GM19438 (cell line): ENCODE measurements around the gene DNMT1.

ENCODE experiments used
- ATAC-seq: cut with Tn5 transposase; IDR thresholded peaks from one replicate; pipeline ENCODE4 v1.9.1; 2021; ENCODE audit warnings: low read depth; ENCODE audit not compliant: unreplicated experiment

DNMT1 gene

GRCh38 chr19:10104130-10104513, 90.6 kb downstream of the DNMT1 start:
- ATAC-seq, result no peak

DNA sequence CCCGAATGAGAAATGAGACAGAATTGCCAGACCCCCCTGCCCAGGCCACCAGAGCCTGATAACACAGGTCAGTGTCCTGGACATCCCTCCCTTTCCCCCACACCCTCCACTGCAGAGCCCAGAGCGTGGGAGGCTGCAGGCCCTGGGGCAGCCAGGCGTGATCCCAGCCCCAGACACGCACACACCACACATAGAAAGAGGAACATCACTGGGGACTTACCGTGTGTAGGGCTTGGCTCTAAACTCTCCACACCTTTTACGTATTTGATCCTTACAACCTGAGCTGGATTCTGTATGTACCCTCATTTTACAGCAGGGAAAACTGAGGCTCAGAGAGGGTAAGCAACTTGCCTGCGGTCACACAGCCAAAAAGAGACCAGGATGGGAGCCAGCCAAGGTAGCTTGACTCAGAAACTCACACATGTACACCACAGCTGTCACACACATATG, 91.9 kb downstream of the DNMT1 start:
- ATAC-seq, result no peak

GRCh38 chr19:10100163-10100785, 94.5 kb downstream of the DNMT1 start:
- no peak for ATAC-seq

DNA sequence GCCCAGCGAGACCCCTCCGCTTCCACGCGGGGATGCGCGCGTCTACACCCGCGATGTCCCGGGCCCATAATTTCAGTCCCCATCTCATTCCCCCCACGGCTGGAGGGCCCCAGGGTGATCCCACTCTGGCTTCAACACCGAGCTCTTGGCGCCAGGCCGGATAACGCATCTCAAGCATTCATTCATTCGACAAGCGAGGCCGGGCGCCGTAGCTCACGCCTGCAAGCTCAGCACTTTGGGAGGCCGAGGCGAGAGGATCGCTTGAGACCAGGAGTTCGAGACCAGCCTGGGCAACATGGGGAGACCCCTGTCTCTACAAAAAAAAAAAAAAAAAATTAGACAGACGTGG, 98.2 kb downstream of the DNMT1 start:
- no peak for ATAC-seq

DNA sequence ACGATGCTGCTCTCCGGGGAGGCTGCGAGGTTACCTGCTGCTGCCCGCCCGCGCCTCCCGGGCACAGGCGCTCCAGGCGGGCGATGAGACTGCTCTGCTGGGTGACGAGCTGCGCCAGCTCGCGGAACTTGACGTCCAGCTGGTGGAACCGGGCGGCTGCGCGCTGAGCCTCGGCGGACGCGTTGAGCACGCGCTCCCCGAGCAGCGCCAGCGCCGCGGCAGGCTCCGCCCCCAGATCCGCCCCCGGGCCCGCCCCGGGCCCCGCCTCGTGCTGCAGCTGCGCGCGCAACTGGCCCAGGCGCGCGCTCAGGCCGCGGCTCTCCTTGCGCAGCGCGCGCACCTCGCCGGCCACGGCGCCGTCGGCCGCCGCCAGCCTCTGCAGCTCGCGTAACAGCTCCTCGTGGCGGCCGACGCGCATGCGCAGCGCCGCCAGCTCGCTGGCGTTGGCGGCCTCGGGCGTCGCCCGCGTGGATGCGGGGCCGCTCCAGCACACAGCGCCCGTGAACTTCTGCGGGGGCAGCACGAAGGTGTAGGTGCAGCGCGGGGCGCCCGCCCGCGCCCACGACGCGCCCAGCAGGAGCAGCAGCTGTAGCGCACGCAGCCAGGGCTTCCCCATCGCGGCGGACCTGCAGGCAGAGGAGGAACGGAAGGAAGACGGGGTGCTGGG, 98.7 kb downstream of the DNMT1 start:
- peak; percentile 57 for ATAC-seq

DNA sequence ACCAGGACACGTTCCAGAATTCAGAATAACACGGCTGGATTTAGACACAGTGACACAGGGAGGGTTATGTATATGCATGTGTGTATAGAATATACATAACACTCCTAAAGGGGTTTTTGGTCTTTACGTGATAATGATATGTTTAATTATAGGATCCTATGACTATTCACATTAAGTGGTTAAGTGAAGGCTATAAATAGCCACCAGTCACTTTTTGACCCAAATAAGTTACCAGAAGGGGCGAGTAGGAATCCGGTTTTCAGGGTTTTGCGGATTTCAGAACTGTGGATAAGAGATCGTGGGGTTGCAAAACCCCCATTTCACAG, 99.2 kb downstream of the DNMT1 start:
- ATAC-seq, result no peak

GRCh38 chr19:10093295-10094186, 101.2 kb downstream of the DNMT1 start:
- ATAC-seq, result no peak

GRCh38 chr19:10092648-10093294, 102.0 kb downstream of the DNMT1 start:
- ATAC-seq, result no peak

- no peak for ATAC-seq
Measured at GRCh38 chr19:10091895-10092641, 102.7 kb downstream of the DNMT1 start.

GRCh38 chr19:10091370-10091687, 103.4 kb downstream of the DNMT1 start:
- no peak for ATAC-seq

DNA sequence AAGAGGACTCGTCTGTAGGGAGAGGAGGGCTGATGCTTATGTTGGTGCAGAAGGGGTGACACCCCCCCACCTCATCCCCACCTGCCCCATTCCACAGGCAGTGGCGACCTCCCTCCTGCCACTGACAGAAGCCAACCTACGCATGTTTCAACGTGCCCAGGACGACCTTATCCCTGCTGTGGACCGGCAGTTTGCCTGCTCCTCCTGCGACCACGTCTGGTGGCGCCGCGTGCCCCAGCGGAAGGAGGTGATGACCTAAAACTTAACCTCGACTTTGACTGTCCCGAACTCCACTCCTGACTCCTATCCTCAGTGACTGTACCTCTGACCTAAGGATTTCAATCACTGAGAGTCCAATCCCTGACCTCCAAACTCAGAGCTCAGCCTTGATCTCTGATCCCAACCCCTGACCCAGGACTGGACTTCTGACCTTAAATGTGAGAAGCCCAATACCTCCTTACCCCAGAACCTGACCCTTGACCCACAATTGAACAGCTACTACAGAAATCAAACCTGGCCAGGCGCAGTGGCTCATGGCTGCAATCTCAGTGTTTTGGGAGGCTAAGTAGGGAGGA, 104.9 kb downstream of the DNMT1 start:
- no peak for ATAC-seq

GRCh38 chr19:10088949-10089554, 105.7 kb downstream of the DNMT1 start:
- no peak for ATAC-seq

DNA sequence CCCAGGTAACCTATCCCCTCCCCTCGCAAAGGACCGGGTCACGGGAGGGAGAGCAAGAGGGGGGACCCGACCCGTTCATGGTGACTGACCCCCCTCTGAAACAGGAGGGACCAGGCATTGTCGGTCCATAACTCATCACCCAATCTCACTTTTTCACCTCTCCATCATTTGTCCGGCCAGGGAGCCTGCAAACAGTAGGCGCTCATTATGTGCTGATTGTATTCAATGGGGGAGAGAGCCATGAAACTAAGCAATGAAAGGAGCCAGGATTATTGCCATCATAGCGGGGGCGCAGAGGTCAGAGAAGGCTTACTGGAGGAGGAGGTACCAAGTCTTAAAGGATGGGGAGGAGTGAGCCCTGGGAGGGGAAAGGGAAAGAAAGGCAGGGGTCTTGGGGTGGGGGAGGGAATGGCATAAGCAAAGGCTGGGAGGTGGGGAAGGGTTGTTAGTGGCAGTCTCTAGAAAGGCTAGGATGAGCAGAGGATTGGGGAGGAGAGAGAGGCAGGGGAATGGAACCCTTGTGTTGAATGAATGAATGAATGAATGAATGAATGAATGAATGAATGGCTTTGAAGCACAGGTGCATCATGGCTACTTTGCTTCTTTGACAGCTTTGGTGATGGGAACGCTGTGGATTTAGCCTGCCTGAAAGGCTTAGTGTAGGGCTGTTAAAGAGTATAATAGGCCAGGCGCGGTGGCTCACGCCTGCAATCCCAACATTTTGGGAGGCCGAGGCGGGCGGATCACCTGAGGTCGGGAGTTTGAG, 107.3 kb downstream of the DNMT1 start:
- ATAC-seq, result no peak

DNA sequence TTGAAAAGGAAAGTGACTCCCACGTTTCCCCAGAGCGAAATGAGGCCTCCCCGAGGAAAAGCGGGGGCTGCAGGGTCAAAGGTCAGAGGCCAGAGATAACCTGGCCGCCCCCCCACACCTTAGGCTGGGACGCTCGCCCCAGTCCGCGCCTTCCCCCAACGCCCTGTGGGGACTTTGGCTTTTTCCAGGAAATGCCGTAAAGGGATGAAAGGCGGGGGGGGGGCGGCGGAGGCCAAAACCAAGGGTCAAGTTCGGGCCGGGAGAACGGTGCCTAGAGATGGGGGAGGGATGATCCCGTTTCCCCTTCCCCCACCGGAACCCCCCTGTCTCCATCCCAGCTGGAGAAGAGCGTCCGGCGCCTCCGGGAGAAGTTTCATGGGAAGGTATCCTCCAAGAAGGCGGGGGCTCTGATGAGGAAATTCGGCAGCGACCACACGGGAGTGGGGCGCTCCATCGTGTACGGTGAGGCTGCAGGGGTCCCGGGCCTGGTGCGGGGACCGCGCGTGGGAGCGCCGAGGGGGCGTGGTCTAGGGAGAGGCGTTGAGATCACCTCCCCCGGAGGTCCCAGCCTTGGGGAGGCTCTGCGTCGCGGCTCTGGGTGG, 108.1 kb downstream of the DNMT1 start:
- no peak for ATAC-seq

DNA sequence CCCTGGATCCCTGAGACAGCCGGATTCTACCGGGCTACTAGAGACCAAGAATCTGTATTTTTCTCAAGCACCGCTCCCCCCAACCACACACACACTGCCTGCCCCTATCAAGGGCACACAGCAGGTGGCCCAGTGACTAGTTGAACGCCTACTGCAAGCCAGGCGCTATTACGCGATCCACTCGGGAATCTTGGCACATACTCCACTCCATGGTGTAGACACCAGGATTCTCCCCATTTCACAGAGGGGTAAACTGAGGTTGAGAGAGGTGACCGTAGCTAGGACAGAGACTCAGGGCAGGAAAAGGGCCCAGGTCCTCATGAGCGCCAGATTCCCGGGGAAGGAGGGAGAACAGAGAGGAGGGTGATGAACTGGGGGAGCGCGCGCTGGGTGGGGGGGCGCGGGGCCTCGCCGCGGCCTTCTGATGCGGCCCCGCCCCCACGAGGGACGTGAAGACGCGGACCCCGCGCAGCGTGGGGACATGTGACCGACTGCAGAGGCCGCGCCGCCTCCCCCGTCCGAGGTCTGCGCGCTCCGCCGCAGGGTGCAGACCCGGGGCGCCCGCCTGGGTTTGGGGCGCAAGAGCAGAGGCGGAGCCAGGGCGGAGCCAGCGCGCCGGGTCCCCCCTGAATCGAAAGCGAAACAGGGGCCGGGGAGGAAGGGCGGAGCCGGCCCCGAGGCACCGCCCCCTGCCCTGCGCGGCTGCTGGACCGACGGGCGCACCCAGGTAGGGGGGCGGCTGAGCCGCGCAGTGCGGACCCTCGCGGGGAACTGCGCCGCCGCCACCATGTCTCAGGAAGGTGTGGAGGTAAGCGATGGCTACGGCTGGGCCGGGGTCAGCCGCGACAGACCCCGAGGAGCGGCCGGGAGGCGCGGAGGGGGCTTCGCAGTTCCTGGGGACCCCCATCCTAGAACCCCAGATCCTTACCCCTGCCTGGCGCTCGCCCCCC, 108.8 kb downstream of the DNMT1 start, which contains the start of gene SHFL:
Gene SHFL, plus strand, starts transcription at position 677 of the 950 bp plus-strand sequence. Its CDS starts 111 bp downstream, at position 788.
- ATAC-seq, result peak; percentile 81

DNA sequence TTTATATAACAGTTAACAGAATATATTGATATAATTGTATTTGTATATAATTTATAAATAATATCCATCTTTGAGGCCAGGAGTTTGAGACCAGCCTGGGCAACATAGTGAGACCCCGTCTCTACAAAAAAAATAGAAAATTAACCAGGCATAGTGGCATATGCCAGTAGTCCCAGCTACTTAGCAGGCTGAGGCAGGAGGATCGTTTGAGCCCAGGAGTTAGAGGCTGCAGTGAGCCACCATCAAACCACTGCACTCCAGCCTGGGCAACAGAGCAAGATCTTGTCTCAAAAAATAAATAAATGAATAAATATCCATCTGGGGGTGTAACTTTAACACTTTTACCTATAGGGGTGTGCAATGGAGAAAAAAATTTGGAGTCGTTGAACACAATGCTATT, 110.0 kb downstream of the DNMT1 start:
- ATAC-seq, result no peak

DNA sequence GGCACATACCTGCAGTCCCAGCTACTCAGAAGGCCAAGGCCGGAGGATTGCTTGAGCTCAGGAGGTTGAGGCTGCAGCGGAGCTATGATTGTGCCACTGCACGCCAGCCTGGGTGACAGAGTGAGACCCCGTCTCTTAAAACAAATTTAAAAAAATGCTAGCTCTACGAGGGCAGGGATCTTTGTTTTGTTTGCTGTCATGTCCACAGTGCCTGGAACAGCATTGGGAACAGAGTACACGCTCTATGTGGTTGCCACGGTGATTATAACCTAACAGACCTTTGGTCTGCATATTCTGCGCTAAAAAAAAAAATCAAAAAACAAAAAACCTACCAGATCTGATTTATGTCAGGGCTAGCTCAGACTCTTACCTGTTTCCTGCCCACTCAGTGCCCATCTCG, 110.8 kb downstream of the DNMT1 start:
- no peak for ATAC-seq
